Endodermal cell (in vitro differentiated cells): Measurements from ENCODE around the gene NR2F2. TPM values are rescaled to one million over a fixed set of nuclear protein-coding genes. Genes with fewer than 3 reads are reported as not detected.
"Not testable (repeated sequence)": the region's sequence is repeated elsewhere in the genome, so short reads cannot be mapped to it uniquely, and the experiment has no call there.

Source experiments
- DNase-seq: peaks from one replicate; pipeline ENCODE4 v3.0.0-alpha.2; 2017
- H3K27ac ChIP-seq: 2 replicates; pipeline ENCODE4 v1.5.1; 2013; ENCODE audit warnings: mild to moderate bottlenecking, low read depth, low read length, moderate library complexity
- H3K27me3 ChIP-seq: 2 replicates; pipeline ENCODE4 v1.6.1; 2013; ENCODE audit warnings: mild to moderate bottlenecking, low read length, moderate library complexity; ENCODE audit not compliant: insufficient read depth, control insufficient read depth, poor library complexity, severe bottlenecking
- H3K36me3 ChIP-seq: 2 replicates; pipeline ENCODE4 v1.7.0; 2013; ENCODE audit warnings: mild to moderate bottlenecking, low read length, moderate library complexity; ENCODE audit not compliant: control insufficient read depth, insufficient read depth
- H3K4me1 ChIP-seq: one replicate; pipeline ENCODE4 v1.7.0; 2013; ENCODE audit warnings: low read length; ENCODE audit not compliant: control insufficient read depth, insufficient read depth
- H3K4me3 ChIP-seq: 2 replicates; pipeline ENCODE4 v1.5.1; 2013; ENCODE audit warnings: mild to moderate bottlenecking, low read length, moderate library complexity
- H3K9ac ChIP-seq: 2 replicates; pipeline ENCODE4 v1.6.1; 2013; ENCODE audit warnings: mild to moderate bottlenecking, low read length, moderate library complexity; ENCODE audit not compliant: poor library complexity, severe bottlenecking; ENCODE audit errors: extremely low read depth
- H3K9me3 ChIP-seq: 2 replicates; pipeline ENCODE4 v1.6.1; 2013; ENCODE audit warnings: mild to moderate bottlenecking, low read length, moderate library complexity; ENCODE audit not compliant: control insufficient read depth
- H3K27ac Mint-ChIP-seq: 2 replicates; pipeline ENCODE4 v1.8.0; 2020; ENCODE audit warnings: mixed read lengths
- H3K27me3 Mint-ChIP-seq: 2 replicates; pipeline ENCODE4 v1.8.0; 2021; ENCODE audit warnings: mild to moderate bottlenecking, mixed read lengths; ENCODE audit not compliant: insufficient read depth
- H3K36me3 Mint-ChIP-seq: 2 replicates; pipeline ENCODE4 v1.8.0; 2020; ENCODE audit warnings: low read depth, mixed read lengths
- H3K4me1 Mint-ChIP-seq: 2 replicates; pipeline ENCODE4 v1.8.0; 2020; ENCODE audit warnings: mixed read lengths
- H3K4me3 Mint-ChIP-seq: 2 replicates; pipeline ENCODE4 v1.8.0; 2020; ENCODE audit warnings: mild to moderate bottlenecking, moderate library complexity, mixed read lengths
- H3K9me3 Mint-ChIP-seq: 2 replicates; pipeline ENCODE4 v1.8.0; 2020; ENCODE audit warnings: mild to moderate bottlenecking, mixed read lengths
- WGBS, 2 experiments: methylation state at CpG; one replicate each; pipeline versions ENCODE4 v1.1.5 to v1.1.7; 2013; ENCODE audit warnings: missing lambda C conversion rate in 2 of 2, mixed read lengths in 1 of 2; ENCODE audit not compliant: insufficient coverage in 1 of 2, insufficient read length in 1 of 2; 5-methylcytosine and 5-hydroxymethylcytosine counted together
- total RNA-seq, 2 donors: library from RNA; stranded (reverse); fragmentation: NEBNext Ultra II Directional in 1 of 2; extraction: Animal tissue kit (Norgen Biotek cat#: 25700) in 1 of 2; gene quantifications; 2 replicates in 1 of 2; 3 replicates in 1 of 2; pipeline ENCODE4 v1.2.1, GENCODE V29; 2021
- TF ChIP-seq, protein P1 (sequence below): fragments of 200-600 bp; sonication (generic); conservative IDR thresholded peaks from 2 replicates; pipeline ENCODE4 v1.5.0; 2021; ENCODE audit warnings: antibody characterized with exemption, mild to moderate bottlenecking

NR2F2 gene
- total RNA-seq, 2 donors from 2014 or later = 0.73 to 3.3 TPM

DNA sequence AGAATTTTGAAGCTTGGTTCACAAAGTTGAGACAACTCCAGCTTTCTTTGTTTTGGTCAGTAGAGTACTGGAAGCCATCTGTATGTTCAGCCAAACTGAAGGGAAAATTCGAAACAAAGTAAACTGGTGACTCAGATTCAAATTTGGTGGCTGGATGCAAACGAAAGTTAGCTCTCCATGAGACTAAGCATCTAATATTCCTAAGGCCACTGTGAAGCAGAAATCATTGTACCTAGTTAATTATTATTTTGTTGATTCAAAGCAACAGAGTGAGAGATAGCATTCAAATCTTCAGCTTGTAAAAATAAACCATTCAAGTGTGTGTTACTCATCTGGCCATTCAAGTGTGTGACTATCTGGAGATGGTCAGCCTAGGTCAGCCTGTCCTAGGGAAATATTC lies 42.1 kb downstream of the NR2F2 start:
- H3K4me1 Mint-ChIP-seq = peaks cover 21% of the 10 kb centered on the region
- no peak overlapping the region for H3K4me3 Mint-ChIP-seq
- Histone ChIP-seq H3K9me3 (no peaks in the 10 kb centered on the region), H3K27ac (no peak overlapping the region), H3K4me3 (no peak overlapping the region), H3K4me1 (peaks cover 9% of the 10 kb centered on the region), H3K27me3 (peaks cover 89% of the 10 kb centered on the region), H3K9ac (no peak overlapping the region), H3K36me3 (no peaks in the 10 kb centered on the region)
- TF ChIP-seq, protein P1, sequence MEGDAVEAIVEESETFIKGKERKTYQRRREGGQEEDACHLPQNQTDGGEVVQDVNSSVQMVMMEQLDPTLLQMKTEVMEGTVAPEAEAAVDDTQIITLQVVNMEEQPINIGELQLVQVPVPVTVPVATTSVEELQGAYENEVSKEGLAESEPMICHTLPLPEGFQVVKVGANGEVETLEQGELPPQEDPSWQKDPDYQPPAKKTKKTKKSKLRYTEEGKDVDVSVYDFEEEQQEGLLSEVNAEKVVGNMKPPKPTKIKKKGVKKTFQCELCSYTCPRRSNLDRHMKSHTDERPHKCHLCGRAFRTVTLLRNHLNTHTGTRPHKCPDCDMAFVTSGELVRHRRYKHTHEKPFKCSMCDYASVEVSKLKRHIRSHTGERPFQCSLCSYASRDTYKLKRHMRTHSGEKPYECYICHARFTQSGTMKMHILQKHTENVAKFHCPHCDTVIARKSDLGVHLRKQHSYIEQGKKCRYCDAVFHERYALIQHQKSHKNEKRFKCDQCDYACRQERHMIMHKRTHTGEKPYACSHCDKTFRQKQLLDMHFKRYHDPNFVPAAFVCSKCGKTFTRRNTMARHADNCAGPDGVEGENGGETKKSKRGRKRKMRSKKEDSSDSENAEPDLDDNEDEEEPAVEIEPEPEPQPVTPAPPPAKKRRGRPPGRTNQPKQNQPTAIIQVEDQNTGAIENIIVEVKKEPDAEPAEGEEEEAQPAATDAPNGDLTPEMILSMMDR = no peak
- DNase-seq = no peak
- H3K9me3 Mint-ChIP-seq = no peaks in the 10 kb centered on the region
- no peak overlapping the region for H3K27ac Mint-ChIP-seq
- H3K27me3 Mint-ChIP-seq = peaks cover 7% of the 10 kb centered on the region
- 87 to 93% methylated on average over 2 of the region's 2 CpGs for WGBS, 2 experiments
- no peaks in the 10 kb centered on the region for H3K36me3 Mint-ChIP-seq

DNA sequence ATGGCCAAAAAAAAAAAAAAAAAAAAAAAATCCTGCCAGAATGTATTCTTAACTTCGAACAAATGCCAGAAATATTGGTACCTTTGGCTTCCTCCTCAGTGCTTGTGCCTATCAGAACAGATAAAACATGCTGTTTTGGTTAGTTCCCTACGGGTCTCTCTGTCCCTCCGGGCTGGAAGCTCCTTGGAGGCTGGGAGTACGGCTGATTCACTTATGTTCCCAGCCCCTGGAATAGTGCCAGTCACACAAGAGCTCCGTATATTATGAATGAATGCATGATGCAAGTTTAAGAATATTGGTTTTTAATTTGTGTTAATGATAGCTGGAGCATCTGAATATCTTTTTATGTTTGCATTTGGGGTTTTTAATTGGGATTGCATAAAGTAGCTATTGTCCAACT lies 44.0 kb downstream of the NR2F2 start:
- H3K4me1 ChIP-seq = no peaks in the 10 kb centered on the region
- no peak for DNase-seq
- no peak overlapping the region for H3K4me3 ChIP-seq
- H3K36me3 ChIP-seq = no peaks in the 10 kb centered on the region
- H3K9me3 Mint-ChIP-seq = no peaks in the 10 kb centered on the region
- H3K36me3 Mint-ChIP-seq = no peaks in the 10 kb centered on the region
- peaks cover 19% of the 10 kb centered on the region for H3K27me3 Mint-ChIP-seq
- WGBS, 2 experiments = 88 to 89% methylated on average over 4 to 5 of the region's 5 CpGs
- no peak overlapping the region for H3K27ac Mint-ChIP-seq
- TF ChIP-seq, protein P1 = no peak
- no peak overlapping the region for H3K27ac ChIP-seq
- H3K9me3 ChIP-seq = no peaks in the 10 kb centered on the region
- no peak overlapping the region for H3K4me3 Mint-ChIP-seq
- H3K4me1 Mint-ChIP-seq = peaks cover 8% of the 10 kb centered on the region
- no peak overlapping the region for H3K9ac ChIP-seq
- H3K27me3 ChIP-seq = peaks cover 69% of the 10 kb centered on the region

DNA sequence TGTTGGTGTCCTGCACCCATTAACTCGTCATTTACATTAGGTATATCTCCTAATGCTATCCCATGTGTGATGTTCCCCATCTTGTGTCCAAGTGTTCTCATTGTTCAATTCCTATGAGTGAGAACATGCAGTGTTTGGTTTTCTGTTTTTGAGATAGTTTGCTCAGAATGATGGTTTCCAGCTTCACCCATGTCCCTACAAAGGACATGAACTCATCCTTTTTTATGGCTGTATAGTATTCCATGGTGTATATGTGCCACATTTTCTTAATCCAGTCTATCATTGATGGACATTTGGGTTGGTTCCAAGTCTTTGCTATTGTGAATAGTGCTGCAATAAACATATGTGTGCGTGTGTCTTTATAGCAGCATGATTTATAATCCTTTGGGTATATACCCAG lies 49.1 kb downstream of the NR2F2 start:
- not testable (repeated sequence) for H3K27ac Mint-ChIP-seq, H3K27ac ChIP-seq, H3K9me3 Mint-ChIP-seq, H3K4me3 ChIP-seq, H3K4me1 ChIP-seq, DNase-seq, H3K4me3 Mint-ChIP-seq, H3K9ac ChIP-seq, H3K4me1 Mint-ChIP-seq, H3K9me3 ChIP-seq, H3K36me3 ChIP-seq, H3K36me3 Mint-ChIP-seq
- peaks cover 18% of the 10 kb centered on the region for H3K27me3 ChIP-seq
- WGBS, 2 experiments = 72% methylated on average over 1 of the region's 2 CpGs; no CpG with 5 or more reads in 1 of the 2 experiments
- peaks cover 45% of the 10 kb centered on the region for H3K27me3 Mint-ChIP-seq

DNA sequence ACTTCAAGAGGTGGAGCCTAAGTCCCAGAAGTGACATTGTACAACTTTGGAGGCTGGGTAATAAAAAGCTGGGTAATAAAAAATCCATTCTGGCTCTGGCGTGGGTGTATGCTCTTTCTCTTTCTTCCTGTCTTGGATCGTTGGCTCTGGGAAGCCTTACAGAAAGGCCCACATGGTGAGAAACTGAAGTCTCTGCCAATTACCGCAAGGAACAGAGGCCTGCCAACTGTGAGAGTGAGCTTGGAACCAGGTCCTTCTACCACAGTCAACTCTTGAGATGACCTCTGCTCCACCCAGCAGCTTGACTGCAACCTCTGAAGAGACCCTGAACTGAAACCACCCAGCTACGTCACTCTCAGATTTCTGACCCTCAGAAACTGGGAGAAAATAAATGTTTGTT lies 51.0 kb downstream of the NR2F2 start:
- Mint-ChIP-seq H3K27ac (no peak overlapping the region), H3K36me3 (no peaks in the 10 kb centered on the region), H3K9me3 (peaks cover 3% of the 10 kb centered on the region), H3K27me3 (peaks cover 52% of the 10 kb centered on the region), H3K4me1 (no peaks in the 10 kb centered on the region), H3K4me3 (no peak overlapping the region)
- H3K4me1 ChIP-seq = no peaks in the 10 kb centered on the region
- no peak overlapping the region for H3K27ac ChIP-seq
- WGBS, 2 experiments = 83 to 91% methylated on average over 2 to 4 of the region's 4 CpGs
- no peak overlapping the region for H3K4me3 ChIP-seq
- peaks cover 9% of the 10 kb centered on the region for H3K9me3 ChIP-seq
- no peaks in the 10 kb centered on the region for H3K36me3 ChIP-seq
- H3K27me3 ChIP-seq = peaks cover under 1% of the 10 kb centered on the region
- no peak overlapping the region for H3K9ac ChIP-seq
- no peak for DNase-seq
- TF ChIP-seq, protein P1 = no peak
